GM12891 (cell line): ENCODE data around the gene BICDL1.

Experiments used
- POLR2A ChIP-seq: IDR thresholded peaks from 2 replicates; pipeline ENCODE4 v1.6.1; 2011; ENCODE audit warnings: low read depth, low read length, control low read depth
- SPI1 ChIP-seq: IDR thresholded peaks from 2 replicates; pipeline ENCODE4 v1.6.1; 2011; ENCODE audit warnings: low read depth, low read length, control low read depth

DNA sequence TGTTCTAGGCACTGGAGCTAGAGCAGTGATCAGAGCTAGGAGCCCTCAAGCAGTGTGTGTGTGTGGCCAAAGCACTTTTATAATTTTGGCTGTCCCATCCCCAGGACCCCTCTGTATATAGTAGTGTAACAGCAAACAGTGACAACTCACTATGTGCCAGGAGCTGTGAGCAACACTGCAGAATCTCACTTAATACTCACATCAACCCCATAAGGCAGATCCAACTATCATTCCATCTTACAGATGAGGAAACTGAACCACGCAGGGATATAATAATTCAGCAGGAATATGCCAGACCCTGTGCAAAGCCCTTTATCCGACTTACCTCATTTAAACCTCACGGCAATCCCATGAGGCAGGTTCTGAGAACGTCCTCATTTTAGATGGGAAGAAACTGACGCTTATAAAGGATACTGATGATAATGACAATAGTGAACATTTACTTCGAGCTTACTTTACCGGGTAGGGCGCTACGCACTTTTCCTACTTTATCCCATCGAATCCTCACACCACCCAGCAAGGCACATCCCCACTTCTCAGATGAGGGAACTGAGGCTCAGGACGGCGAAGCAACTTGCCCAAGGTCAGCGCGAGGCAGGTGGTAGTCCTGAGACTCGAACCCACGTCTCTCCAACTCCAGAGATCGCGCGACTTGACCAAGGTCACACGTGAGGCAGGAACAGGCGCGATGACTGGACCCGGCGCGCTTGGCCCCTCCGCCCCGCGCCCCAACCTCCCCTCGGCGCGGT, 126.8 kb downstream of the BICDL1 start:
- no peak for TF ChIP-seq POLR2A
- no peak for TF ChIP-seq SPI1
